CD4-positive, alpha-beta T cell treated with Interleukin-1 beta for 1 hour (primary cell): ENCODE measurements around the gene SHOX.
"Not testable (repeated sequence)": the region's sequence is repeated elsewhere in the genome, so short reads cannot be mapped to it uniquely, and the experiment has no call there.

ENCODE experiments used
- DNase-seq, 2 donors: peaks; one replicate each; pipeline ENCODE4 v3.0.0-alpha.2; 2020 to 2022

The SHOX gene

DNA sequence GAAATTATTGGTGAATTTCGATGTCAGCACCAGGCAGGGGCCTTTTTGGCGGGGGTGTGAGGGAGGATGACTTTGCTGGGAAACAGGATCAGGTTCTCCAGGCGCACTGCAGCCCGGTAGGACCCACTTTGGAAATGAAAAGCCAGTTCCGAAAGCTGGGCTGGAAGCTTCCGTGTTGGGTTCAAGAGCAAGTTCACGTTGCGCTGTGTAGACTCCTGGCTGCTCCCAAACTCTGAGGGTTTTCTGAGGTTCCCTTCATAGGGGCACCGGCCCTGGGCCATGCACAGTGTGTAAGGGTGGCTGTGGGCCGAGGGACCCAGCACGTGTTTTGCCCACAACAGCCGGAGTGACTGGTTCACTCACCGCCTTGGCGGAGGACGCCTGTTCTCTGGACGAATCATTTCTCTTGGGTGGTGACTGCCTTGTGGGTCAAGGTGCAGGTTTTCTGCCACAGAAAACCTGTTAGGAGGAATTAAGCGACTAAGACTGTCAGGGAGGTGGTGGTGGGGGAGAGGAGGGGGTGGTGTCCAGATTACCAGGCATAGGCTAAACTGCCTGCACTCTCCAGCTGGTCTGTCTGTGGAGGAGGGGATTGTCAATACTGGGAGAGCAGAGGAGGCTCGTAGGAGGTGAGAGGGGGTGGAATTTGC is 8.0 kb downstream of the SHOX start:
- DNase-seq: no peak

DNA sequence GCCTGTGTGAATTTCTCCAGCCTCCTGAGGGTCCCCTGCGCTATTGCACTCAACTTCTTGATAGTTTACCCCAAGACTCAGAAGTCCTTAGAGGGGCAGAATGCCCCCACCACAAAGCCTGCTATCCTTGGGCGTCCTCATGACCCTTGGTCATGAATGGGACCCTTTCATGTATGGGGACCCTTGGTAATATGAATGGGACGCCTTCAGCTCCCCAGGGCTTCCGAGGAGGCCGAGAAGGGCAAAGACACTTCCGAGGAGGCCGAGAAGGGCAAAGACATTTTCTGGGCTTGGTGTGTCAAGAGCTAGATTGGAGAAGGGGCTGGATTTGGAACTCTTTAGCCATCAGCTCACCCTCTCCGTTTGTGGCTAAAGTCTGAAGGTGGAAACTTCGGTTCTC is 8.6 kb downstream of the SHOX start:
- no peak for DNase-seq

GRCh38 chrX:640641-641040 is 10.1 kb downstream of the SHOX start:
- no peak for DNase-seq

GRCh38 chrX:641671-642435 is 11.3 kb downstream of the SHOX start:
- no peak for DNase-seq

DNA sequence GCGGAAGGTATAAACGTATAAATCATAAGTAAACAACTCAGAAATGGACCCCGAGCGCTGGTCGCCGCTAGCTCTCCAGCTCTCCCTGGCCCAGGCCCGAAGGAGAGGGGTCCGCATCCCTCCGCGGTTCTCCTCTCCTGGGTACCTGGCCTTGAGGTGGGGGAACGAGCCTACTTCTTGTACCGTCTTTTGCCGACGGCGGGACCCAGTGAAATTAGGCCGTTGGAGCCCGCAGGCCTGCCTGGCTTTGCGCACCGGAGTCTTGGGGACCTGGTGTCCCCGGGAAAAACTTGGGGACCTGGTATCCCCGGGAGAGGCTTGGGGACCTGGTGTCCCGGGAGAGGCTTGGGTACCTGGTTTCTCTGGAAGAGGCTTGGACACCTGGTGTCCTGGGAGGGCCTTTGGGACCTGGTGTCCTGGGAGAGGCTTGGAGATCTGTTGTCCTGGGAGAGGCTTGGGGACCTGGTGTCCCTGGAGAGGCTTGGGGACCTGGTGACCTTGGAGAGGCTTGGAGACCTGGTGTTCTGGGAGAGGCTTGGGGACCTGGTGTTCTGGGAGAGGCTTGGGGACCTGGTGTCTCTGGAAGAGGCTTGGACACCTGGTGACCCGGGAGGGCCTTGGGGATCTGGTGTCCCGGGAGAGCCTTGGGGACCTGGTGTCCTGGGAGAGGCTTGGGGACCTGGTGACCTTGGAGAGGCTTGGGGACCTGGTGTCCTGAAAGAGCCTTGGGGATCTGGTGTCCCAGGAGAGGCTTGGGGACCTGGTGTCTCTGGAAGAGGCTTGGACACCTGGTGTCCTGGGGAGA is 12.0 kb downstream of the SHOX start:
- DNase-seq: no peak

GRCh38 chrX:643241-643595 is 12.6 kb downstream of the SHOX start:
- DNase-seq: no peak

GRCh38 chrX:643911-644303 is 13.3 kb downstream of the SHOX start:
- no peak for DNase-seq

GRCh38 chrX:644304-645281 is 14.0 kb downstream of the SHOX start:
- no peak for DNase-seq

DNA sequence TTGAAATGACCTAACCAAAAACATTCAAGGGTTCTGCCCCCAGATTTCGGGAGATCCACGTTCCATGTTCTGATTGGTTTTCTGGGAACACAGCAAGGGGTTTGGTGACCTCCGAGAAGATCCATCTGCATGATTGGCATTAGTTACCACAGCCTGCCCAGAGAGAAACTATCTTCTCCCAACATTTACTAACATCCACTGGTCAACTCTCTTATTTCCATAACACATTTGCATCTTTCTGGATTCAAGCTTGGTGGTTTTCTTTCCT is 15.6 kb downstream of the SHOX start:
- no peak for DNase-seq

- DNase-seq: no peak
These were observed 16.2 kb downstream of the SHOX start for GRCh38 chrX:646796-647195.

GRCh38 chrX:649166-649565 is 18.6 kb downstream of the SHOX start:
- no peak for DNase-seq

DNA sequence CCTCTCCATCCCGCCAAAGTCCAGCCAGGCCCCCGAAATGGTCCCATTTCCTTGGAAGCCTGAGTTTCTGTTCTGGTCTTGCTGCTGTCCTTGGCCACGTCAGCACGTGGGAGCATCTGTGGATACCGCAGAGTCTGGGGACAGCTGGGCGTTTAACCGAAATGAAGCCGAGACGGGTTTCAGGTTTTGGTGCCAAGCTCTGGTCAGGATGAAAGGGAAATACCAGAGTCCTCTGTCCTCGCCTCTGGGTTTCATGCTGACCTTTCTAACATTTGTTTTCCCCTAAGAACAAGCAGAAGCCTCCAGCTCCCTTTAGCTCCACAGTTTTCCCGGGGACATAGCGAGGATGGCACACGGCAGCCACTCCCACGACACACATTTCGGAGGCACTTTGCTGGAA is 19.7 kb downstream of the SHOX start:
- DNase-seq: no peak

GRCh38 chrX:650811-651210 is 20.2 kb downstream of the SHOX start:
- no peak for DNase-seq

DNA sequence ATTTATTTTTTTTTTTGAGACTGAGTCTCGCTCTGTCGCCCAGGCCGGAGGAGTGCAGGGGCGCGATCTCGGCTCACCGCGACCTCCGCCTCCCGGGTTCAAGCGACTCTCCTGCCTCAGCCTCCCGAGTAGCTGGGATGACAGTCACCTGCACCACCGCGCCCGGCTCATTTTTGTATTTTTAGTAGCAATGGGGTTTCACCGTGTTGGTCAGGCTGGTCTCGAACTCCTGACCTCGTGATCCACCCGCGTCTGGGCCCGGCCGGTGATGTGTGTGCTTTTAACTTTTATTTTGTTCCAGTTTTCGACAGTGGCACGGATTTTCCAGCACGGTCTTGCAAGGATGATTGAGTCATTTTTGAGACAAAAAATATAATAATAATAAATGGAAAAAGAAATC is 21.3 kb downstream of the SHOX start:
- not testable (repeated sequence) for DNase-seq

GRCh38 chrX:652341-652741 is 21.8 kb downstream of the SHOX start:
- no peak for DNase-seq

- no peak for DNase-seq
These were observed 22.7 kb downstream of the SHOX start for GRCh38 chrX:653306-653705.

DNA sequence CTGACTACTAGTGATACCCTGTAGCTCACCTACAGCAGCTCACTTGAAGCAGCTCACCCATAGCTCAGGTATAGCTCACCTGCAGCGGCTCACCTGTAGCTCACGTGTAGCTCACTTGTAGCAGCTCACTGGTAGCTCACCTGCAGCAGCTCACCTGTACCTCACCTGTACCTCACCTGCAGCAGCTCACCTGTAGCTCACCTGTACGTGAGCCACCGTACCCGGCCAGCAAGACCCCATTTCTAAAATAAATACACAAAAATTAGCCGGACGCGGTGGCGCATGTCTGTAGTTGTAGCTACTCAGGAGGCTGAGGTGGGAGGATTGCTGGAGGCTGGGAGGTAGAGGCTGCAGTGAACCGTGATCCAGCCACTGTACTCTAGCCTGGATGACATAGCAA is 30.6 kb downstream of the SHOX start:
- no peak for DNase-seq

DNA sequence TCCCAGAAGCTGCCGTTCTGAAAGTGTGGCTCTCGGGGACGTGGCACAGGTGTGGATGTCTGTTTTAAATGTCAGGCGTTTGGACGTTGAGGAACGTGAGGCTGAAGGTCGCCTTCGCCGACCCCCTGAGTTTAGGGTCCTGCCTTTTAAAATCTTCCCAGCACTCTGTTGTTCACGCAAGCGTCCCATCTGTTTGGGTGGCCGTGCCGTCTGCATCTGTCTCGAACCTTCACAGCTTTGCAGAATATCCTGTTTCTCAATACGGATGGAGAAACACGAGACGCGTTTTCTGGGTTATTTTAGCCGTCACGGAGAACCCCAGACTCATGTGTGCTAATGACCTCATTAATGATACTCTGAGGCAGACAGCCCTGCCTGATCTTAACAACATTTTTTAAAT is 31.5 kb downstream of the SHOX start:
- DNase-seq: no peak

- DNase-seq: no peak
These were observed 33.2 kb downstream of the SHOX start for GRCh38 chrX:663841-664240.

GRCh38 chrX:666762-667720 is 36.5 kb downstream of the SHOX start:
- no peak for DNase-seq

DNA sequence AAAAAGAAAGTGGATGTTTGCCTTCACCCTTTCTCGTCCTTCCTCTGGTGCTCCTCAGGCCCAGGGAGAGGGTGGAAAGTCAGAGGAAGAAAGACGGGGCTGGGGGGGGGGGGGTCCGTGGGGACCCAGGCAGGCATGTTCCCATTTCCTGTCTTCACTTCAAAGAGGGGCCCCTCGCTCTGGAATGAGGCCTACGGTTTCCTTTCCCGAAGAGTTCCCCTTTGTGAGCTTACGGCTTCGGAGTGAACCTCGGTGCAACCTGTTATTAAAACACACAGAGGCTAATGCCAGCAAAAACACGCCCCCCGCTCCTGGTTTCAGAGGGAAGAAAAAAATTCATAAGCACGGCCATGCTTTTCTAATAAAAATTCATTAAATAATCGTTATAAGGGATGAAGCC is 40.1 kb downstream of the SHOX start:
- no peak for DNase-seq

- no peak for DNase-seq
These were observed 42.3 kb downstream of the SHOX start for GRCh38 chrX:672931-673330.
